K562 (cell line): ENCODE measurements around the gene NXPH4. TPM values are rescaled to one million over a fixed set of nuclear protein-coding genes. Genes with fewer than 3 reads are reported as not detected.

Source experiments
- DPF2 ChIP-seq: fragments of 450-650 bp; IDR thresholded peaks from 2 replicates; pipeline ENCODE4 v1.6.1; 2016
- EGR1 ChIP-seq: fragments of 450-650 bp; conservative IDR thresholded peaks from 2 replicates; pipeline ENCODE4 v1.6.1; 2017; ENCODE audit warnings: mild to moderate bottlenecking
- ERF ChIP-seq: fragments of 450-650 bp; formaldehyde crosslinking; IDR thresholded peaks from 2 replicates; pipeline ENCODE4 v1.4.0; 2020; ENCODE audit warnings: mild to moderate bottlenecking, mixed read lengths
- FIP1L1 ChIP-seq: fragments of 200-400 bp; formaldehyde crosslinking; IDR thresholded peaks from 2 replicates; pipeline ENCODE4 v1.6.1; 2018; ENCODE audit warnings: mild to moderate bottlenecking, low read depth, low read length; ENCODE audit not compliant: poor library complexity, severe bottlenecking
- POLR2A ChIP-seq: fragments of 450-650 bp; conservative IDR thresholded peaks from 2 replicates; pipeline ENCODE4 v1.6.1; 2016
- PPARD ChIP-seq: fragments of 250-450 bp; sonication (Bioruptor Pico); IDR thresholded peaks from 2 replicates; pipeline ENCODE4 v1.8.0; 2022; ENCODE audit warnings: inconsistent platforms, mild to moderate bottlenecking, moderate library complexity
- RAD51 ChIP-seq: fragments of 450-650 bp; IDR thresholded peaks from 2 replicates; pipeline ENCODE4 v1.7.1; 2016; ENCODE audit warnings: low read depth, mild to moderate bottlenecking, borderline replicate concordance
- SRSF1 ChIP-seq: fragments of 200-400 bp; formaldehyde crosslinking; IDR thresholded peaks from 2 replicates; pipeline ENCODE4 v1.6.1; 2017; ENCODE audit warnings: mild to moderate bottlenecking, low read depth, low read length, moderate library complexity
- TBL1XR1 ChIP-seq, 2 experiments: IDR thresholded peaks; 2 replicates each; pipeline ENCODE4 v1.6.1; 2012; ENCODE audit warnings: improper control_type of control experiment in 2 of 2, low read length in 2 of 2, mild to moderate bottlenecking in 1 of 2
- ZBTB40 ChIP-seq, 2 experiments: fragments of 450-650 bp in 1 of 2; sonication (generic) in 1 of 2; formaldehyde crosslinking in 1 of 2; IDR thresholded peaks; 2 replicates each; pipeline versions ENCODE4 v1.7.1 to v1.9.0; 2016 to 2022; ENCODE audit warnings: inconsistent platforms in 1 of 2, mild to moderate bottlenecking in 1 of 2, missing genetic modification reagents in 1 of 2
- ZNF280B ChIP-seq: fragments of 250-450 bp; sonication (Bioruptor Pico); IDR thresholded peaks from 2 replicates; pipeline ENCODE4 v1.5.1; 2021; ENCODE audit warnings: mild to moderate bottlenecking
- ZNF583 ChIP-seq: fragments of 250-450 bp; sonication (Bioruptor Pico); IDR thresholded peaks from 2 replicates; pipeline ENCODE4 v1.4.0; 2020
- polyA plus RNA-seq, 8 experiments: library from polyadenylated mRNA; depleted of rRNA in 4 of 8; stranded (reverse) in 5 of 8; unstranded in 3 of 8; fragments of >200 nt; fragmentation: Nextera tagmentation in 2 of 8; fragmentation: Illumina TruSeq in 1 of 8; extraction: Ambion mirVana in 2 of 8; extraction: Trizol in 1 of 8; gene quantifications; 2 replicates each; pipeline versions ENCODE4 v1.2.1 to v1.2.3, GENCODE V29; 2011 to 2014; ENCODE audit warnings: inconsistent platforms in 1 of 8, missing spikeins in 1 of 8
- total RNA-seq, 7 experiments: library from RNA; depleted of rRNA in 6 of 7; stranded (reverse); fragments of >200 nt in 6 of 7; fragmentation: Illumina TruSeq in 2 of 7; extraction: Trizol in 2 of 7; gene quantifications; 2 replicates each; pipeline versions ENCODE4 v1.2.1 to v1.2.3, GENCODE V29; 2011 to 2021; ENCODE audit warnings: low replicate concordance in 1 of 7
- TF ChIP-seq, protein P1 (sequence below): fragments of 450-650 bp; formaldehyde crosslinking; IDR thresholded peaks from 2 replicates; pipeline ENCODE4 v1.4.0; 2020; ENCODE audit warnings: mild to moderate bottlenecking, moderate library complexity
- TF ChIP-seq, protein P2 (sequence below): fragments of 250-450 bp; sonication (Bioruptor Pico); IDR thresholded peaks from 2 replicates; pipeline ENCODE4 v1.4.0; 2020; ENCODE audit warnings: mild to moderate bottlenecking

Gene NXPH4
- total and polyA plus RNA-seq, 9 of the 15 experiments (the other 6 are each of a cell fraction or from before 2014, with no cell fraction given): 0.49 to 2.7 (median 1.1) TPM; not detected in 4

DNA sequence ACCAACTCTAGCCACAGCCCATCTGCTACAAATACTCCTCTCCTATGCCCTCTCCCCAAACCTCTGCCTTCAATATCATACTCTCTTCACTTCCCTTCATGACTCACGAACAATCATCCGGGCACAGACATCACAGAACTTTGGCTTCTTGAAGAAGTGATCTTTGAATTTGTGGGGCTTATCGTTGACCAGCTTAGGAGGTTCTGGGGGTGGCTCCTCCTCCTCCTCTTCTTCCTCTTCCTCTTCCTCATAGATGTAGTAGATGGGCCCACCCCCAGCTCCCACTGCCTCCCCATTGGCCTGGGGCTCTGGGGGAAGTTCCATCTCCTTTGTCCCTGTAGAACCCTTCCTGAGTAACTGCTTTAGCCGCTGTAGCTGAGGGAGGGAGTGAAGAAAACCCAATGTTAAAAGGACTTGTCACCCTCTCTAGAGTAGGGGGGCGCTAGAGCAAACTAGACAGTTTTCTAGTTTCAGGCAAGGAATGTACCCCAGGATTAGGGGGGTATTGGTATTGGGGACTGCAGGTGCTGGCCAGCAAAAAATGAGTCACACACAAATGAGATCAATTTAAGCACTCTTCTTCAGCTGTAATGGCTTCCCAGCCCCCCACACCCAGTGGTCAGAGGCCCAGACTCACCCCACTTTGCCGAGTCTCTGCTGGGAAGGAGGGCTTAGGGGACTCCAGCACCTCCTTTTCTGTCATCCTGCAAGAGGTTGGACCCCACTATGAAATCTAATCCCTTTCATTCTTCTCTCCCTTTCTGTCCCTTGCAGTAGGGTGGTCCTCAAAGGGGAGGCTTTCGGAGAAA lies 32.5 kb downstream of the NXPH4 start (continued):
- TF ChIP-seq ZBTB40 (IDR thresholded peaks at IDR 0.05) (0 out of 2 replicates have a peak, but pooled peaks have one; percentile 31), ZBTB40 (CRISPR knock-in tag; IDR thresholded peaks at IDR 0.05) (no peak), FIP1L1 (no peak), ERF (no peak), SRSF1 (no peak), DPF2 (peak; percentile 64), POLR2A (no peak), RAD51 (no peak), EGR1 (peak; percentile 65), ZNF583 (CRISPR knock-in tag) (no peak), ZNF280B (CRISPR knock-in tag) (no peak), PPARD (CRISPR knock-in tag) (no peak), TBL1XR1 (IDR thresholded peaks at IDR 0.05; ENCODE audit: low read length in 2 of 2) (no peak)
- TF ChIP-seq, protein P1, sequence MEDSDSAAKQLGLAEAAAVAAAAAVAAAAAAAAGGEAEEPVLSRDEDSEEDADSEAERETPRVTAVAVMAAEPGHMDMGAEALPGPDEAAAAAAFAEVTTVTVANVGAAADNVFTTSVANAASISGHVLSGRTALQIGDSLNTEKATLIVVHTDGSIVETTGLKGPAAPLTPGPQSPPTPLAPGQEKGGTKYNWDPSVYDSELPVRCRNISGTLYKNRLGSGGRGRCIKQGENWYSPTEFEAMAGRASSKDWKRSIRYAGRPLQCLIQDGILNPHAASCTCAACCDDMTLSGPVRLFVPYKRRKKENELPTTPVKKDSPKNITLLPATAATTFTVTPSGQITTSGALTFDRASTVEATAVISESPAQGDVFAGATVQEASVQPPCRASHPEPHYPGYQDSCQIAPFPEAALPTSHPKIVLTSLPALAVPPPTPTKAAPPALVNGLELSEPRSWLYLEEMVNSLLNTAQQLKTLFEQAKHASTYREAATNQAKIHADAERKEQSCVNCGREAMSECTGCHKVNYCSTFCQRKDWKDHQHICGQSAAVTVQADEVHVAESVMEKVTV (CRISPR knock-in tag): no peak
- TF ChIP-seq, protein P2, sequence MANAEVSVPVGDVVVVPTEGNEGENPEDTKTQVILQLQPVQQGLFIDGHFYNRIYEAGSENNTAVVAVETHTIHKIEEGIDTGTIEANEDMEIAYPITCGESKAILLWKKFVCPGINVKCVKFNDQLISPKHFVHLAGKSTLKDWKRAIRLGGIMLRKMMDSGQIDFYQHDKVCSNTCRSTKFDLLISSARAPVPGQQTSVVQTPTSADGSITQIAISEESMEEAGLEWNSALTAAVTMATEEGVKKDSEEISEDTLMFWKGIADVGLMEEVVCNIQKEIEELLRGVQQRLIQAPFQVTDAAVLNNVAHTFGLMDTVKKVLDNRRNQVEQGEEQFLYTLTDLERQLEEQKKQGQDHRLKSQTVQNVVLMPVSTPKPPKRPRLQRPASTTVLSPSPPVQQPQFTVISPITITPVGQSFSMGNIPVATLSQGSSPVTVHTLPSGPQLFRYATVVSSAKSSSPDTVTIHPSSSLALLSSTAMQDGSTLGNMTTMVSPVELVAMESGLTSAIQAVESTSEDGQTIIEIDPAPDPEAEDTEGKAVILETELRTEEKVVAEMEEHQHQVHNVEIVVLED (CRISPR knock-in tag): no peak
